ENCODE results near the gene GMDS. TPM values are rescaled to one million over a fixed set of nuclear protein-coding genes. Genes with fewer than 3 reads are reported as not detected.
A peak's percentile ranks its signal among the peaks of the same experiment; 100 is the strongest.

Gene GMDS
- total RNA-seq, 2 experiments from 2014 or later: 30.3 to 38.5 TPM

DNA sequence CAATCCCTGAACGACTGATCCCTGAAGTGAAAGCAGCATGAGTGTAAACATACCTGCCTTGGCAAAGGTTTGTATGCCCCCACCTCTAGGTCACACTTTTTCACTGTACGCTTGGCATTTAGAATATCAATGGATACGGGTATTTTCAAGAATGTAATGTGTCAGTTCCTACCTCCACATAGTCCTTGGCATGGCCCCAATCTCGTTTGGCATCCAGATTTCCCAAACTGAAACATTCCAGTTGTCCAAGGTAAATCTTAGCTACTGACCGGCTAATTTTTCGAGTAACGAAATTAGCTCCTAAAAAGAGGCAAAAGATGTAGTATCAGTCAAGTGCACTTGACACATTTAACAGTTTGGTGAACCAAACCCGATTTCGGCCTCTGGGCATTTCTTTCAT is 315.5 kb downstream of the GMDS start:
- H3K27ac Mint-ChIP-seq: no peak overlapping the region
- POLR2A ChIA-PET: no interaction called here
- H3K27me3 Mint-ChIP-seq (ENCODE audit: low read depth): no peaks in the 10 kb centered on the region
- peaks cover 12% of the 10 kb centered on the region for H3K36me3 Mint-ChIP-seq (ENCODE audit: low read depth)
- H3K4me1 Mint-ChIP-seq (ENCODE audit: low read depth): no peaks in the 10 kb centered on the region
- H3K4me3 Mint-ChIP-seq: no peak overlapping the region
- CTCF ChIA-PET: no interaction called here
- peaks cover 12% of the 10 kb centered on the region for H3K9me3 Mint-ChIP-seq (ENCODE audit: insufficient read depth)
- no peak for ATAC-seq
- no peak for DNase-seq

DNA sequence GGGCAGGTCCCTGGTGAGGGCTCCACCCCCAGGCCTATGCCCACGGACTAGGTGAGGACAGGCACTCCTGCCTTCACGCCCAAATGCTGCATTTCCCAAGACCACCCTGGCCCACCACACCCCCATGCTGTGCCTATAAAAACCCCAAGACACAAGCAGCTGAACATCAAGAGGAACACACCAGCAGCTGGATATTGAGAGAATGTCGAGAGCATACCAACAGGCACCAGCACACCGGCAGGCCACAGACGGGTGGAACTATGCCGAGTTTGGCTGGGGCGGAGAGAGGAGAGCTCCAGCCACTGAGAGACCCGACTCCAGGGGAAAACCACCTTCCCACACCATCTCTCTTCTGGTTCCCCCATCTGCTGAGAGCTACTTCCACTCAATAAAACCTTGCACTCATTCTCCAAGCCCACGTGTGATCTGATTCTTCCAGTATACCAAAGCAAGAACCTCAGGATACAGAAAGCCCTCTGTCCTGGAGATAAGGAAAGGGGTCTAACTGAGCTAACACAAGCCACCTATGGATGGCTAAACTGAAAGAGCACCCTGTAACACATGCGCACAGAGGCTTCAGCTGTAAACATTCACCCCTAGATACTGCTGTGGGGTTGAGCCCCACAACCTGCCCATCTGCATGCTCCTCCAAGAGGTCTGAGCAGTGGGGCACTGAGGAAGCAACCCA is 319.5 kb downstream of the GMDS start:
- no peak for ATAC-seq
- H3K9me3 Mint-ChIP-seq (ENCODE audit: insufficient read depth): no peaks in the 10 kb centered on the region
- H3K27ac Mint-ChIP-seq: no peak overlapping the region
- ChIA-PET POLR2A (no interaction called here), CTCF (no interaction called here)
- H3K27me3 Mint-ChIP-seq (ENCODE audit: low read depth): no peaks in the 10 kb centered on the region
- no peak overlapping the region for H3K4me3 Mint-ChIP-seq
- DNase-seq: no peak
- H3K36me3 Mint-ChIP-seq (ENCODE audit: low read depth): peaks cover 9% of the 10 kb centered on the region
- H3K4me1 Mint-ChIP-seq (ENCODE audit: low read depth): no peaks in the 10 kb centered on the region

DNA sequence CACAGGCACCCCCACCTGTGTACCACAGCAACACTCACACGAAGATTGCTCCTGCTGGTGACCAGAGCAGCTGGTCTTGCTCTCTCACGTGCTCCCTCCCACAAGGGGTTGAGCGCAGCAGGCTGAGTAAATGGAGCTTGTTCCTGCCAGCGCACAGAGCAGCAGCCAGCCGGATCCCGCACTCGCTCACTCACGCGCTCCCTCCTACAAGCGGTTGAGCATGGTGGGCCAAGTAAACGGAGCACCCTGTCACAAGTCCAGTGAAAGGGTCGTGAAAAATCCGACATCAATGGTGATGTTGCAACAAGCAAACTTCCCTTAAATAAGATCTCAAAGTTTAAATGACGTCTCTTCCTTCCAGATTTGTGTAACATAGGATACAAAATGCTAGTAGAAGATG is 322.0 kb downstream of the GMDS start:
- DNase-seq (no peak), ATAC-seq (no peak)
- CTCF ChIA-PET: no interaction called here
- Mint-ChIP-seq H3K27ac (no peak overlapping the region), H3K36me3 (ENCODE audit: low read depth) (peaks cover 3% of the 10 kb centered on the region), H3K27me3 (ENCODE audit: low read depth) (no peaks in the 10 kb centered on the region), H3K9me3 (ENCODE audit: insufficient read depth) (no peaks in the 10 kb centered on the region), H3K4me1 (ENCODE audit: low read depth) (no peaks in the 10 kb centered on the region), H3K4me3 (no peak overlapping the region)
- POLR2A ChIA-PET: no interaction called here

DNA sequence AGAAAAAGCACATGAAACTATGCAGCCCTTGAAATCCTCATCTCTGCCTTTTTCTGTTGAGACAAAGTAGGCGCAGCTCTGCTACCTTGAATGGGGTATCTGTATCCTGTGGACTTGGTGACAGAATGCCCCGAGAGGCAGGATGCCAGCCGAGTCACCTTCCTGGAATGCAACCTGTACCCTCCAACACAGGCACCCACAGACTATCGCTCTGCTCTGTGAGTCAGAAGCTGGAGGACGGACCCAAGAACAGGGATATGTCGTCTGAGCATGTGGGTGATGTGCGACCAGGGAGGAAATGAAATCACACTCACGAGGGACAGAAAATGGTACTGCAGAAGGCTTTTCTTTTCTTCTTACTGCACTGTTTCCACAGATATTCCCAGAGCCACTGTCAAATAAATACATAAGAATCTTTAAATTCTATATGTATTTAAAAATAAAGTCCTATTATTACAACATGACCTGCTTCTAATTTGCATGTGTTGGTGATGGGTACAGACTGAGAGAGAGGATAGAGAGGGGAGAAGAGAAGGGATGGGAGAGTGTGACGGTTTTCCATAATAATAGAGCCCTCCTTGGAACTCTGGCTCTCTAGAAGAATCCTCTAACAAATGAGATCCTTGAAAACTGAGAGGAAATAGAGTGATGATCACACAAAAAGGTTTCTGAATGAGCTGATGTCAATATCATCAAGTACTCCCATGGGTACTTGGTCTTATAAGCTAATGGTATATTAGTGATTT is 327.6 kb downstream of the GMDS start:
- DNase-seq: peak; percentile 32
- H3K27ac Mint-ChIP-seq: no peak overlapping the region
- ChIA-PET POLR2A (no interaction called here), CTCF (interaction anchor here (1.2 to 1.6 kb wide), 2 partner anchors 24 to 279 kb away, joined by 3 to 4 read pairs; no protein-coding TSS in a partner anchor)
- H3K27me3 Mint-ChIP-seq (ENCODE audit: low read depth): no peaks in the 10 kb centered on the region
- no peaks in the 10 kb centered on the region for H3K9me3 Mint-ChIP-seq (ENCODE audit: insufficient read depth)
- H3K4me3 Mint-ChIP-seq: no peak overlapping the region
- ATAC-seq: peak; percentile 53
- peaks cover 13% of the 10 kb centered on the region for H3K4me1 Mint-ChIP-seq (ENCODE audit: low read depth)
- no peaks in the 10 kb centered on the region for H3K36me3 Mint-ChIP-seq (ENCODE audit: low read depth)

DNA sequence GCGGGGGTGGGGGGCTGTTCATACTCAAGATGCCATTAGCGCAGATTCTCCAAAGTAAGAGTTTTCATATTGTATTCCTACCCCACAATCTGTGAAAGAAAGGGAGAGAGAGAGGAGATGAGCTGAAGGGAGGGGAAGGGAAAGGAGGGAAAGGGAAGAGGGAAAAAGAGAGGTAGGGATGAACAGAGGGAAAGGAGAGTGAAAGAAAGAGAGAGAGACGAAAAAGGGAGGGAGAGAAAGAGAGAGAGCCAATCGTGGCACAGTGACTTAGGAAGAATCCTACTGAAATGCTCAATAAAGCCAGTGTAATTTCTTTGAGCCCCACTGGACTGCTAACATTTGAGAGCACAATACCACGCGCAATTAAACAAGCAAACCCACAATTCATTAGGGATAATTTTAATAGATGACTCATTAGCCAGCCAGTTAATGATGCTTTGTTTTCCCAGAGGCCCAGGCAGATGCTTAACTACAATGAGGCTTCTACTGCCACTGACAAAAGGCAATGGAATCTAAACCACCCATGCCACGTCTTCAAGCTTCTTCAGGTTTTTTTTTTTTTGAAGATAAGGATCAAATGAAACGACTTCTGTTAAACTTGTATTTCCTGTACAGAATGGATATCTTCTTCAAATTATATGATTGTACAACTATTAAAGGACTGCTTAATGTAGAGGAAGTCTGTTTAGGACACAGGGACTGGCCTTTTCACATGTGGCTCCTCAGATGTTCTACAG is 328.9 kb downstream of the GMDS start:
- Mint-ChIP-seq H3K27me3 (ENCODE audit: low read depth) (no peaks in the 10 kb centered on the region), H3K27ac (no peak overlapping the region), H3K4me3 (no peak overlapping the region), H3K9me3 (ENCODE audit: insufficient read depth) (no peaks in the 10 kb centered on the region), H3K4me1 (ENCODE audit: low read depth) (peaks cover 13% of the 10 kb centered on the region), H3K36me3 (ENCODE audit: low read depth) (no peaks in the 10 kb centered on the region)
- CTCF ChIA-PET: no interaction called here
- ATAC-seq (no peak), DNase-seq (no peak)
- POLR2A ChIA-PET: no interaction called here

DNA sequence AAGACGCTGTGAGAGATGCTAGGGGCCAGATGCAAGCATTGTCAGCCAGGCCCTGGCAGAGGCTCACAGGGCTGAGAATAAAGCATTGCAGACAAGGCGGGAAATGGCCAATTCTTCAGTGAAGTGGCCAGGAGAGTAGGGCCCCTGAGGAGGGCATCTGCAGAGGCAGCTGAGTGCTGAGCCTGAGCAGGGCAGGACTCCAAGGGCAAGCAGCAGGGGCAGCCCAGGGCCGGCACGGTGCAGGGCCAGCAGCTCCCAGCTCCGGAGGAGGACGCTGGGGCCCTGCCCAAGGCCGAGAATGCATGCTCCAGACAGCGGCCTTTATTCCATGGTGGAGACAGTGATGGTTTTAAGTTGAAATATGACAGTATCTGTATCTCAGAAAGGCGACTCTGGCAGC is 330.2 kb downstream of the GMDS start:
- ChIA-PET CTCF (no interaction called here), POLR2A (no interaction called here)
- DNase-seq (no peak), ATAC-seq (no peak)
- Mint-ChIP-seq H3K4me1 (ENCODE audit: low read depth) (peaks cover 13% of the 10 kb centered on the region), H3K27ac (no peak overlapping the region), H3K27me3 (ENCODE audit: low read depth) (no peaks in the 10 kb centered on the region), H3K36me3 (ENCODE audit: low read depth) (no peaks in the 10 kb centered on the region), H3K4me3 (no peak overlapping the region), H3K9me3 (ENCODE audit: insufficient read depth) (no peaks in the 10 kb centered on the region)

DNA sequence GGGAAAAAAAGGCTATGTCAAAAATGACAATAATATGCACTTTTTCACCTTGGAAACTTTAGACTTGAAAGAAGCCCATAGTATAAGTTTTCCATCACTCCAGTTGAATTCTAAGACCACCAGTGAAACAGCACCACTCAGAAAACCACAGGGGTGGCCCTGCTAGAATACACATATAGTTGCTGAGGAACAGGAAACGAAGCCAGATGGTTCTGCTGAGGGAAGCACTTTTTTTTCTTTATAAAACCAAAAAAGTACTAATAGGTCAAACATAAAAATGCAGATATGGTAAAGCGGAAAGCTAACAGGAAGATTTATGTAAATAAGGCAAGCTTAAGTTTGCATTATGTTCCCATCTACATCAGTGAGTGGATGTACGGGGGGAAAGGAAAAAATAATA is 331.8 kb downstream of the GMDS start:
- DNase-seq (no peak), ATAC-seq (no peak)
- H3K4me3 Mint-ChIP-seq: no peak overlapping the region
- no peak overlapping the region for H3K27ac Mint-ChIP-seq
- H3K27me3 Mint-ChIP-seq (ENCODE audit: low read depth): no peaks in the 10 kb centered on the region
- H3K36me3 Mint-ChIP-seq (ENCODE audit: low read depth): no peaks in the 10 kb centered on the region
- H3K9me3 Mint-ChIP-seq (ENCODE audit: insufficient read depth): no peaks in the 10 kb centered on the region
- H3K4me1 Mint-ChIP-seq (ENCODE audit: low read depth): peaks cover 13% of the 10 kb centered on the region
- POLR2A ChIA-PET: no interaction called here
- CTCF ChIA-PET: no interaction called here

DNA sequence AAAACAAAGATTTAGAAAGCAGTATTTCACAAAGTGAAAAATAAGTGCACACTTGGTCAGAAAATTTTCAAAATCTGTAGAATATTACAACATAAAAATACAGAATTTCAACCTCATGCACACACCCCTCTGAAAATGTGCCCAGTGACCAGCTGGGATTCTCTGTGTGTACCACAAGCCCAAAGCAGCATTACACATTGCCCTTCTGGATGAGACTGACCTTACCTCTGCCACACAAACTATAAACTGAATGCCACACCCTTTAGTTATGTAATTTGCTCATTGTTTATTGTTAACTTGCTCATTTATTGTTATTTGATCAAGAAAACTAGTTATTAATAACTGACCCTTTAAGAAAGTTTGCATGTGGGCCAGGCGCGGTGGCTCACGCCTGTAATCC is 332.7 kb downstream of the GMDS start:
- Mint-ChIP-seq H3K27me3 (ENCODE audit: low read depth) (no peaks in the 10 kb centered on the region), H3K9me3 (ENCODE audit: insufficient read depth) (no peaks in the 10 kb centered on the region), H3K36me3 (ENCODE audit: low read depth) (no peaks in the 10 kb centered on the region), H3K4me3 (no peak overlapping the region), H3K4me1 (ENCODE audit: low read depth) (peaks cover 10% of the 10 kb centered on the region), H3K27ac (no peak overlapping the region)
- DNase-seq (no peak), ATAC-seq (no peak)
- CTCF ChIA-PET: no interaction called here
- POLR2A ChIA-PET: no interaction called here

DNA sequence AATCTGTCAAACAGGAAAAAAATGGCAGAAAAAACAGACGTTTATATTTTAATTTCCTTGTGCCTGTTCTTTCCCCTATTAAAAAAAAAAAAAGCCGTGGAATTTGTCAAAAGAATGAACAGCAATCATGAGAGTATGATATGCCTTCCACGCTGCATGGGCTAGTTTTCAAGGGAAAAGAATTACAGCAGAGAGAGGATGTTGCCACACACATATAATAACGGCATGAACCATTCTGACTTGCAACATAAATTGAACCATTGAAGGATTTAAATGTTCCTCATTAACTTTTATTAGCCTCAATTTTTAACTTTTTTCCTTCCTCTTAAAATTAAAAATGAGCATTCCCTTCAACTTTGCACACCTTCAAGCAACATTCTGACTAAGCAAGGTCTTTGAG is 333.9 kb downstream of the GMDS start:
- no peaks in the 10 kb centered on the region for H3K9me3 Mint-ChIP-seq (ENCODE audit: insufficient read depth)
- no peak for ATAC-seq
- no peak overlapping the region for H3K27ac Mint-ChIP-seq
- POLR2A ChIA-PET: no interaction called here
- H3K36me3 Mint-ChIP-seq (ENCODE audit: low read depth): no peaks in the 10 kb centered on the region
- CTCF ChIA-PET: no interaction called here
- no peak for DNase-seq
- H3K4me3 Mint-ChIP-seq: no peak overlapping the region
- no peaks in the 10 kb centered on the region for H3K4me1 Mint-ChIP-seq (ENCODE audit: low read depth)
- no peaks in the 10 kb centered on the region for H3K27me3 Mint-ChIP-seq (ENCODE audit: low read depth)

DNA sequence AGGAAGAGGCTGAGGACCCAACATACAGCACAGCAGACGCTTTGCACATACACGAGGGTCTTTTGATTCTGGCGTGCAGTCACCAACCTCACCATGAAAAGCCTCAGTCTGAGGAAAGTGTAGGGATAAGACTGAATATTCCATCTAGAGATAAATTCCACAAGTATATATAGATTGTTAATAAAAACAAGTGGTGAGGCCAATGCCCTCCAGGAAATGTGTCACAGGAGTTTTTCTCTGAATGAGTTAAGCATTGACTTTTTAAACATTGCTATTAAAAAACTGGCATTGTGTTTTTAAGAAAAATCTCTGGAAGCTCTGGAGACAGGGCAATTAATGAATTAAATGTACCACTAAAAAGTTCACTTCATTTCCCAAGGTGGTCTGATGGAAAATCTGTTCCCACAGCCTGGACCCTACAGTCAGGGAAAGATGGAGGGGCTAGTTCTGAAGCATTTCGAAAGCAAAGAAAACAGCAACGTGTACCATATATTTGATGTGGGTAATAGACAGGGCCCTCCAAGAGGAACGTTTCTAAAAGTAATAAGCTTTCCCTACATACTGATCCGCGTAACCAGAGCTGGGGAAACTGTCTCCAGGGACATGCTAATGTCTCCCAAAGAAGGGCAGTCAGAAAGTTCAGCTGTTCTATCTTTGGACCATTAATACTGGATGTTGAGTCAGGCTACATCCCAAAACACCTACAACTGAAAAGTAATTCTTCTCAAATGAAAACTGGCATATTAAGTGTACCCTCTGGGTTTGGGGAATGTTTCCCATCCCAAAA is 334.6 kb downstream of the GMDS start:
- H3K9me3 Mint-ChIP-seq (ENCODE audit: insufficient read depth): no peaks in the 10 kb centered on the region
- DNase-seq: no peak
- no peak overlapping the region for H3K27ac Mint-ChIP-seq
- CTCF ChIA-PET: no interaction called here
- no peak for ATAC-seq
- no peak overlapping the region for H3K4me3 Mint-ChIP-seq
- no peaks in the 10 kb centered on the region for H3K36me3 Mint-ChIP-seq (ENCODE audit: low read depth)
- H3K27me3 Mint-ChIP-seq (ENCODE audit: low read depth): no peaks in the 10 kb centered on the region
- POLR2A ChIA-PET: no interaction called here
- H3K4me1 Mint-ChIP-seq (ENCODE audit: low read depth): no peaks in the 10 kb centered on the region

DNA sequence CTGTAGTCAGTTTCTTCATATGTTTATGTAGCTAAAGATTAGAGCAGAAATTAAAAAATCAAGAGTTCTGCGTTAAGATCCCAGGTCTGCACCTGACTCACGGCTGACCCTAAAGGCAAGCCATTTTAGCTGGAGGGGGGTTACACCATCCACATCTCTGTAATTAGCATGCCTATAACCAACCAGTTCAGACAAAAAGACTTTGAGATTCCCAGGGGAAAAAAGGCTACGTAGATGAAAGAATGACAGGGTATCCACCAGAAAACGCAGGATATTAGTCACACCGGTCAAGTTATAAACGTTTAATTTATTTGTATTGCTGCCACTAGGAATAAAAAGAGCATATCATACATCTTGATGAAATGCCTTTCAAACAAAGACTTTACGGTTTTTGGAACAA is 336.6 kb downstream of the GMDS start:
- no peak overlapping the region for H3K4me3 Mint-ChIP-seq
- ChIA-PET CTCF (no interaction called here), POLR2A (no interaction called here)
- DNase-seq (no peak), ATAC-seq (no peak)
- no peaks in the 10 kb centered on the region for H3K27me3 Mint-ChIP-seq (ENCODE audit: low read depth)
- H3K4me1 Mint-ChIP-seq (ENCODE audit: low read depth): no peaks in the 10 kb centered on the region
- no peak overlapping the region for H3K27ac Mint-ChIP-seq
- no peaks in the 10 kb centered on the region for H3K36me3 Mint-ChIP-seq (ENCODE audit: low read depth)
- no peaks in the 10 kb centered on the region for H3K9me3 Mint-ChIP-seq (ENCODE audit: insufficient read depth)

DNA sequence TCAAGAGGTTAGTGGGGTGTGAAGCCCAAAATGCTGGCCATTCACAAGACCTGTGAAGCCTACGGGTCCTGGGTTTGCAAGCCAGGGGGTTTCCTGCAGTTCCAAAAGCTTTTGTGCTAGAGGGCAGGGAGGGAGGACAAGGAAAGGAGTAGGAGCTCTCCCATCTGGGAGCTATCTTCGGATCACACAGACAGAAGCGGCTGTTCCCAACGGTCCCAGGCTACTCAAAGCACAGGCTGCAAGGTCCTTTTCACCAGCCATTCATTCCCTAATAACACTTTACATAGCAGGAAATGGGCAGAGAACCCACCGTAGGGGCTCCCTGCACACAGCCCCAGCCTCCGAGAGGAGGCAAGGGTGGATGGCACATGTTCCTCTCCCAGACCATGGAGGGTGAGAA is 338.8 kb downstream of the GMDS start:
- DNase-seq (no peak), ATAC-seq (no peak)
- H3K27me3 Mint-ChIP-seq (ENCODE audit: low read depth): no peaks in the 10 kb centered on the region
- no peaks in the 10 kb centered on the region for H3K36me3 Mint-ChIP-seq (ENCODE audit: low read depth)
- no peak overlapping the region for H3K4me3 Mint-ChIP-seq
- no peaks in the 10 kb centered on the region for H3K4me1 Mint-ChIP-seq (ENCODE audit: low read depth)
- H3K27ac Mint-ChIP-seq: no peak overlapping the region
- ChIA-PET CTCF (no interaction called here), POLR2A (no interaction called here)
- no peaks in the 10 kb centered on the region for H3K9me3 Mint-ChIP-seq (ENCODE audit: insufficient read depth)

All from activated CD8-positive, alpha-beta T cell treated with anti-CD3 and anti-CD28 coated beads, Interleukin-2, amount 10 ng/mL, durations not matched to agents 7 days and 5 days (primary cell).